ENCODE data around the gene ABHD6. TPM values are rescaled to one million over a fixed set of nuclear protein-coding genes. Genes with fewer than 3 reads are reported as not detected.
A peak's percentile ranks its signal among the peaks of the same experiment; 100 is the strongest.

The ABHD6 gene
- total RNA-seq, 1 donor from 2014 or later, result 4.9 TPM

DNA sequence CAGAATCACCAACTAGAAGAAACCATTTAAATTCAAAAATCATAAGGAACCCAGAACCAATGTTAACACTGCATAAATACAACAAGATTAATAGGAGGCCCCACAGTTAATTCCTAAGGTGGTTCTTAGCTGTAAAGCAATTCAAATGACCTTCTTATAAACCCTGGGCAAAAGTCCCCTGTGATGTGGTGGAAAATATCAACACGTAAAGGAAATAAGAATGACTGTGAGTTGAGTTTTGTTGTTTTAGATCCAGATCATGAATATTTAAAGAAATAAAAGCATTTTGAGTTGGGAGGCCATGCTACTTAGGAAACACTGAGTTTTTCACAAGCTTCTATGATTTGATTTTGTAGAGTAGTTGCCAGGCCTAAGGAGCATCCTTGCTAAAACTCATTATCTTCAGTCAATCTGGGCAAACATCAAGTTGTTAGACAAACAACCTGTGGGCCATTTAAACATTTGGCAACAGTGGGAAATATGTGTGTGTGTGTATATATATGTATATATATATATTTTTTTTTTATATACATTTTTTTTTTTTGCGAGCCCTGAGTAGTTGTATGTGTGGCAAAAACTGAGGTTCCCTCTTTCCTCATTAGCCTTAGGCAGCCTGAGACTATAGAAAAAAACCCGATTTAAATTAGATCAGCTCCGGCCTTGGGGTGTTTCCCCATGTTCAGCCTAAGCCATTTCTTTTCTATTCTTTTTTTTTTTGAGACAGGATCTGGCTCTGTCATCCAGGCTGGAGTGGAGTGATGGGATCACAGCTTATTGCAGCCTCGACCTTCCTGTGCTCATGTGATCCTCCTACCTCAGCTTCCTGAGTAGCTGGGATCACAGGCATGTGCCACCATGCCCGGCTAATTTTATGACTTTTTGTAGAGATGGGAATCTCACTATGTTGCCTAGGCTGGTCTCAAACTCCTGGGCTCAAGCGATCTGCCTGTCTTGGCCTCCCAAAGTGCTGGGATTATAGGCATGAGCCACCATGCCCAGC, 87.1 kb downstream of the ABHD6 start:
- Mint-ChIP-seq H3K4me1 (peaks cover 22% of the 10 kb centered on the region), H3K9me3 (no peaks in the 10 kb centered on the region), H3K27ac (peak overlapping the region; percentile 66), H3K36me3 (peaks cover 4% of the 10 kb centered on the region), H3K4me3 (no peak overlapping the region), H3K27me3 (ENCODE audit: low read depth) (no peaks in the 10 kb centered on the region)
- no peak for DNase-seq (ENCODE audit: low spot score in 2 of 2, unreplicated experiment in 2 of 2)
- no peak for TF ChIP-seq CTCF (IDR thresholded peaks at IDR 0.05; ENCODE audit: unreplicated experiment)

GRCh38 chr3:58325525-58325992, 88.0 kb downstream of the ABHD6 start:
- Mint-ChIP-seq H3K36me3 (no peaks in the 10 kb centered on the region), H3K4me1 (peaks cover 22% of the 10 kb centered on the region), H3K9me3 (no peaks in the 10 kb centered on the region), H3K27me3 (ENCODE audit: low read depth) (no peaks in the 10 kb centered on the region), H3K4me3 (no peak overlapping the region), H3K27ac (peak overlapping the region; percentile 66)
- no peak for TF ChIP-seq CTCF (IDR thresholded peaks at IDR 0.05; ENCODE audit: unreplicated experiment)
- no peak for DNase-seq (ENCODE audit: low spot score in 2 of 2, unreplicated experiment in 2 of 2)

DNA sequence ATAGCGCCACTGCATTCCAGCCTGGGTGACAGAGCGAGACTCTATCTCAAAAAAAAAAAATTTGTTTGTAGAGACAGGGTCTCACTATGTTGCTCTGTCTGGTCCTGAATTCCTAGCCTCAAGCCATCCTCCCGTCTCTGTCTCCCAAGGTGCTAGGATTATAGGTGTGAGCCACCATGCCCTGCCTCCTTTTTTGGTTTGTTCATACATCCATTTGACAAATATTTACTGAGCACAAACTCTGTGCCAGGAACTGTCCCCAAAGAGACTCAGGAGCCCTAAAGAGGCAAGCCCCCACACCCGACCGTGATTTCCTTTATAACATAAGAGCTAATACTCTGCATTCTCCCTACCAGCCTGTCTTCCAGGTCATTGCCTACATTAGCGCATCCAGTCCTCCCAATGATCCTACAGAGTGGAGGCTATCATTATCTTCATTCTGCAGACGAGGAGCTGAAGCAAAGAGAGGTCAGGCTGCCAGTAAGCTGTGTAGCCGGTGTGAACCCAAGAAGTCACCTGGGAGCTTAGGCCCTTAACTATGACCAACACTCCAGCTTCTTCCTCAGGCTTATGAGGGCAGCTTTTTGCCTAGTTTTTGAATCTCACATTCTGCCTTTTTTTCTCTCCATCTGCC, 88.8 kb downstream of the ABHD6 start:
- Mint-ChIP-seq H3K4me3 (no peak overlapping the region), H3K9me3 (no peaks in the 10 kb centered on the region)

DNA sequence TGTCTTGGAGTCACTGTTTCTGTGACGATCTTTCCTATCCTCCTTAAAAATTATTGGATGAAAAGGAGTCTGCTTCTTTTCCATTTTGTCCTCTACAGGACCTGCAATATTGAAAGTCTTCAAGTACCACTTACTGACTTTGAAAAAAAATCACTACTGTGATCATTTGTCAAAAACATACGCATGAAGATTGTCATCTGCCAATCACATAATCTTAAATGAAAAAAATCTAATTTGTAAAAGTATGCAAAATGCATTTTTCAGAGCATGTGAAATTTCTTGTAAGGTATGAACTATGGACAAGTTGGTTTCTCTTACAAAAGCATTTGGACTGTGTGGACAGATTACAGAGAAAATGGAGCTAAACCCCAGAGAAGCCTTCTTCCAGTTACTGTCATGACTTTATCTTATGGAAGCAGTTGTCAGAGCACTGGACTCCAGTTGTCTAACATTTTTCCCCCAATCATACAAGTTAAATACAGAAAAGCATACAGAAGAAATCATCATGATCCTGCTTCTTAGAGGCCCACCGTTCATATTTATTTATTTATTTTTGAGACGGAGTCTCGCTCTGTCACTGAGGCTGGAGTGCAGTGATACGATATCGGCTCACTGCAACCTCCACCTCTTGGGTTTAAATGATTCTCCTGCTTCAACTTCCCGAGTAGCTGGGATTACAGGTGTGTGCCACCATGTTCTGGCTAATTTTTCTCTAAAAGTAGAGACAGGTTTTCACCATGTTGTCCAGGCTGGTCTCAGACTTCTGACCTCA, 91.7 kb downstream of the ABHD6 start:
- Mint-ChIP-seq H3K36me3 (no peaks in the 10 kb centered on the region), H3K4me1 (peaks cover 29% of the 10 kb centered on the region), H3K27me3 (ENCODE audit: low read depth) (no peaks in the 10 kb centered on the region), H3K27ac (no peak overlapping the region), H3K4me3 (no peak overlapping the region), H3K9me3 (no peaks in the 10 kb centered on the region)
- no peak for DNase-seq (ENCODE audit: low spot score in 2 of 2, unreplicated experiment in 2 of 2)
- TF ChIP-seq CTCF (IDR thresholded peaks at IDR 0.05; ENCODE audit: unreplicated experiment), result no peak

More for the DNA sequence above, 88.8 kb downstream of the ABHD6 start:
- Mint-ChIP-seq H3K36me3 (no peaks in the 10 kb centered on the region), H3K4me1 (peaks cover 22% of the 10 kb centered on the region), H3K27me3 (ENCODE audit: low read depth) (no peaks in the 10 kb centered on the region), H3K27ac (no peak overlapping the region)
- no peak for DNase-seq (ENCODE audit: low spot score in 2 of 2, unreplicated experiment in 2 of 2)
- TF ChIP-seq CTCF (IDR thresholded peaks at IDR 0.05; ENCODE audit: unreplicated experiment), result no peak

DNA sequence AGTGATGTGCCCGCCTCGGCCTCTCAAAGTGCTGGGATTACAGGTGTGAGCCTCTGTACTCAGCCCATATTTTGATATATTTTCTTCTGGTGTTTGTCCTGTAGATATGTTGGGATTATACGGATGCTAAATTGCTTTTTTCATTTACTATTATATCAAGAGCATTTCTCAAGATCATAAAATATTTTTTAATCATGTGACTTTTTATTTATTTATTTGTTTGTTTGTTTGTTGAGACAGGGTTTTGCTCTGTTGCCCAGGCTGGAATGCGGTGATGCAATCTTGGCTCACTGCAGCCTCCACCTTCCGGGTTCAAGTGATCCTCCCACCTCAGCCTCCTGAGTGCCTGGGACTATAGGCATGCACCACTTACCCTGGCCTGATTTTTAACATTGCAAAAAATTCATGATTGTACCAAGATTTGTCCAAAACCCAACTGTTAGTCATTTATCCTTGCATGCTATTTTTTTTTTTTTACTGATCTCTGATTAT, 92.4 kb downstream of the ABHD6 start:
- no peak for DNase-seq (ENCODE audit: low spot score in 2 of 2, unreplicated experiment in 2 of 2)
- no peaks in the 10 kb centered on the region for H3K27me3 Mint-ChIP-seq (ENCODE audit: low read depth)
- H3K4me1 Mint-ChIP-seq, result peaks cover 27% of the 10 kb centered on the region
- H3K36me3 Mint-ChIP-seq, result no peaks in the 10 kb centered on the region
- no peak overlapping the region for H3K4me3 Mint-ChIP-seq
- H3K27ac Mint-ChIP-seq, result no peak overlapping the region
- no peaks in the 10 kb centered on the region for H3K9me3 Mint-ChIP-seq
- TF ChIP-seq CTCF (IDR thresholded peaks at IDR 0.05; ENCODE audit: unreplicated experiment), result no peak

All from mesothelial cell of epicardium (in vitro differentiated cells).